HepG2 (cell line): ENCODE data around the gene IFIT1. TPM values are rescaled to one million over a fixed set of nuclear protein-coding genes. Genes with fewer than 3 reads are reported as not detected.

Source experiments
- ATAC-seq: fragments of 200-7000 bp; cut with Tn5 transposase; 3 replicates; pipeline ENCODE4 v1.9.1; 2020; ENCODE audit warnings: mild to moderate bottlenecking, moderate library complexity
- BruUV-seq: library from RNA; stranded (reverse); fragments of 400-500 nt; replicated peaks from 2 replicates; lab custom pipeline; 2021; lab: Mats Ljungman, UMichigan
- CTCF ChIA-PET: fragments of 300-600 bp; formaldehyde crosslinking; extraction: SDS; loops from one replicate; lab custom pipeline; 2021; ENCODE audit warnings: low total read pairs, inconsistent platforms, low intra/inter-chr PET ratio; lab: Yijun Ruan, JAX
- POLR2A ChIA-PET: fragments of 350-600 bp; sonication (Branson Sonifier 250); formaldehyde crosslinking; loops from one replicate; lab custom pipeline; 2020; ENCODE audit warnings: antibody characterized with exemption, inconsistent platforms; lab: Yijun Ruan, JAX
- DNase-seq: peaks from one replicate; pipeline ENCODE4 v3.0.0-alpha.2; 2015; ENCODE audit warnings: low spot score
- FAIRE-seq: peaks from 3 replicates; lab custom pipeline; 2011; peaks lifted over from hg19 to GRCh38; lab: Jason Lieb, UNC
- H2AFZ ChIP-seq: one replicate; pipeline ENCODE4 v1.6.1; 2011; ENCODE audit warnings: low read length, inconsistent platforms
- H3K27ac ChIP-seq: fragments of 300-600 bp; 3 replicates; pipeline ENCODE4 v1.8.0; 2011; ENCODE audit warnings: mixed run types, mild to moderate bottlenecking, mixed read lengths, low read length, inconsistent platforms; ENCODE audit not compliant: insufficient read depth; ENCODE audit errors: extremely low read length
- H3K27me3 ChIP-seq, 2 experiments: fragments of 200-600 bp in 1 of 2; 2 replicates in 1 of 2; 3 replicates in 1 of 2; pipeline versions ENCODE4 v1.6.0 to v1.8.0; 2011; ENCODE audit warnings: low read length in 2 of 2, mild to moderate bottlenecking in 2 of 2, moderate library complexity in 2 of 2, inconsistent platforms in 1 of 2; ENCODE audit not compliant: insufficient read depth in 2 of 2, control insufficient read depth in 1 of 2
- H3K36me3 ChIP-seq, 2 experiments: fragments of 200-600 bp in 1 of 2; replicated peaks in 1 of 2; 2 replicates in 1 of 2; 3 replicates in 1 of 2; pipeline versions ENCODE4 v1.5.1 to v1.8.0; 2011; ENCODE audit warnings: low read length in 2 of 2, inconsistent platforms in 1 of 2; ENCODE audit not compliant: insufficient read depth in 2 of 2, control insufficient read depth in 1 of 2
- H3K4me1 ChIP-seq: 2 replicates; pipeline ENCODE4 v1.5.1; 2012; ENCODE audit warnings: low read length, inconsistent platforms; ENCODE audit not compliant: insufficient read depth
- H3K4me2 ChIP-seq: 2 replicates; pipeline ENCODE4 v1.6.0; 2011; ENCODE audit warnings: low read depth, low read length, inconsistent platforms
- H3K4me3 ChIP-seq, 3 experiments: fragments of 200-600 bp in 1 of 3; sonication (generic), shearing (Covaris generic) in 1 of 3; replicated peaks in 1 of 3; 2 replicates each; pipeline ENCODE4 v1.5.1; 2011 to 2016; ENCODE audit warnings: low read length in 3 of 3, inconsistent platforms in 2 of 3, low read depth in 2 of 3, mild to moderate bottlenecking in 2 of 3, control low read depth in 1 of 3, mixed read lengths in 1 of 3; ENCODE audit not compliant: insufficient read depth in 1 of 3
- H3K79me2 ChIP-seq: one replicate; pipeline ENCODE4 v1.6.1; 2011; ENCODE audit warnings: low read length, inconsistent platforms; ENCODE audit not compliant: insufficient read depth
- H3K9ac ChIP-seq: 2 replicates; pipeline ENCODE4 v1.6.0; 2011; ENCODE audit warnings: mild to moderate bottlenecking, low read depth, low read length, inconsistent platforms; ENCODE audit not compliant: insufficient read depth
- H3K9me3 ChIP-seq: 2 replicates; pipeline ENCODE4 v1.5.1; 2012; ENCODE audit warnings: mild to moderate bottlenecking, low read length
- H4K20me1 ChIP-seq: 2 replicates; pipeline ENCODE4 v1.6.0; 2011; ENCODE audit warnings: inconsistent platforms, mild to moderate bottlenecking, low read length, moderate library complexity; ENCODE audit not compliant: insufficient read depth
- ESRRA ChIP-seq: sonication (generic); formaldehyde crosslinking; IDR thresholded peaks from 2 replicates; pipeline ENCODE4 v1.5.1; 2020; ENCODE audit warnings: mild to moderate bottlenecking, low read depth, missing genetic modification reagents
- GATA4 ChIP-seq: sonication (generic); IDR thresholded peaks from 2 replicates; pipeline ENCODE4 v1.6.1; 2016; ENCODE audit warnings: antibody characterized with exemption, low read depth, borderline replicate concordance
- GFI1 ChIP-seq: sonication (generic); formaldehyde crosslinking; IDR thresholded peaks from 2 replicates; pipeline ENCODE4 v1.5.0; 2020; ENCODE audit warnings: missing genetic modification reagents, mild to moderate bottlenecking, borderline replicate concordance
- KLF15 ChIP-seq: sonication (generic); formaldehyde crosslinking; IDR thresholded peaks from 2 replicates; pipeline ENCODE4 v1.8.1; 2023; ENCODE audit warnings: borderline replicate concordance, mild to moderate bottlenecking, inconsistent platforms, missing genetic modification reagents, mixed read lengths
- MAFF ChIP-seq: IDR thresholded peaks from 2 replicates; pipeline ENCODE4 v1.6.1; 2011; ENCODE audit warnings: low read depth, low read length, improper control_type of control experiment
- MAFK ChIP-seq, 2 experiments: IDR thresholded peaks in 1 of 2; conservative IDR thresholded peaks in 1 of 2; 2 replicates each; pipeline ENCODE4 v1.6.1; 2011; ENCODE audit warnings: improper control_type of control experiment in 2 of 2, low read length in 2 of 2
- MATR3 ChIP-seq: sonication (generic); formaldehyde crosslinking; IDR thresholded peaks from 2 replicates; pipeline ENCODE4 v1.4.0; 2020; ENCODE audit warnings: missing genetic modification reagents
- RFX5 ChIP-seq: IDR thresholded peaks from 2 replicates; pipeline ENCODE4 v1.6.1; 2011; ENCODE audit warnings: low read depth, low read length, improper control_type of control experiment
- ZNF17 ChIP-seq: sonication (generic); formaldehyde crosslinking; IDR thresholded peaks from 2 replicates; pipeline ENCODE4 v1.5.0; 2020; ENCODE audit warnings: mild to moderate bottlenecking, missing genetic modification reagents
- ZSCAN30 ChIP-seq: sonication (generic); formaldehyde crosslinking; IDR thresholded peaks from 2 replicates; pipeline ENCODE4 v1.5.0; 2020; ENCODE audit warnings: mild to moderate bottlenecking, missing genetic modification reagents
- WGBS: methylation state at CpG from one replicate; pipeline ENCODE4 v1.1.6; 2017; ENCODE audit warnings: low lambda C conversion rate; 5-methylcytosine and 5-hydroxymethylcytosine counted together
- in situ Hi-C: cut with HindIII; loops from 2 replicates; pipeline ENCODE4 v1.10.0; 2017; ENCODE audit warnings: low pct_unique_long_range_greater_than_20kb; ENCODE audit not compliant: extremely low pct_ligation_motif_present
- intact Hi-C: fragments of 100-400 bp; cut with micrococcal nuclease; formaldehyde crosslinking; loops from one replicate; pipeline ENCODE4 v1.10.0; 2022; ENCODE audit not compliant: unreplicated experiment
- polyA plus RNA-seq, 8 experiments: library from polyadenylated mRNA; depleted of rRNA in 3 of 8; stranded (reverse) in 7 of 8; unstranded in 1 of 8; fragments of >200 nt; fragmentation: Illumina TruSeq in 4 of 8; extraction: Trizol in 4 of 8; gene quantifications; 2 replicates each; pipeline versions ENCODE4 v1.2.1 to v1.2.3, GENCODE V29; 2011 to 2016; ENCODE audit warnings: low read depth in 4 of 8, missing spikeins in 1 of 8, mixed read lengths in 1 of 8; ENCODE audit not compliant: insufficient read depth in 1 of 8
- total RNA-seq, 5 experiments: library from RNA; depleted of rRNA; stranded (reverse); fragments of >200 nt; fragmentation: Illumina TruSeq; extraction: Trizol; gene quantifications; 2 replicates each; pipeline ENCODE4 v1.2.3, GENCODE V29; 2016; ENCODE audit warnings: low read depth in 1 of 5
- TF ChIP-seq, protein P1 (sequence below): sonication (generic); formaldehyde crosslinking; IDR thresholded peaks from 2 replicates; pipeline ENCODE4 v1.5.0; 2020; ENCODE audit warnings: missing genetic modification reagents
- TF ChIP-seq, protein P2 (sequence below): sonication (generic); formaldehyde crosslinking; IDR thresholded peaks from 2 replicates; pipeline ENCODE4 v1.9.0; 2021; ENCODE audit warnings: missing genetic modification reagents, borderline replicate concordance

The IFIT1 gene
- total and polyA plus RNA-seq, 2 of the 13 experiments (the other 11 are each of a cell fraction or from before 2014, with no cell fraction given) = 1.5 to 5.5 TPM

DNA sequence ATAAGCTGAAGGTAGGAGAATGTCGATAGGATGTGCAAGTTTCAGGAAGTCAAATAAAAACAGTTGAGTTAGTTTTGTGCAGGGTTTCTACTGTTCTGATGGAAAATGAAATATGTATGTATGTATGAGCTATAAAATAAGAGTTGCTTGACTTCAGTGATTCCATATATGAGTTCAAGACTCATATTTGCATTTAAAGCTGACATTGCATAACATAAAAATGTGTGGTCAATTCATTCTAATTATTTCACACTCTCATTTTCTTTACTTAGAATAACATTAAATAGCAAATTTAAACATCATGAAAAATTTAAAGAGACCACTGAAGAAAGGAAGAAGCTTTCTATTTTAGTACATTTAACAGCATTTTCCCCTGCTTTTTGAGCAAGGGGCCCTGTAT lies 59.8 kb downstream of the IFIT1 start:
- FAIRE-seq (no peak), DNase-seq (no peak), ATAC-seq (no peak)
- no peak overlapping the region for H3K4me3 ChIP-seq
- in situ Hi-C loops = no loop called here
- intact Hi-C loops = no loop called here
- no peaks in the 10 kb centered on the region for H3K27me3 ChIP-seq
- no peaks in the 10 kb centered on the region for H3K79me2 ChIP-seq
- H3K4me1 ChIP-seq = no peaks in the 10 kb centered on the region
- H3K9me3 ChIP-seq = no peaks in the 10 kb centered on the region
- no peak overlapping the region for H2AFZ ChIP-seq
- WGBS = 73% methylated on average over 1 of the region's 1 CpG
- H3K27ac ChIP-seq = no peak overlapping the region
- no peak overlapping the region for H3K4me2 ChIP-seq
- H4K20me1 ChIP-seq = no peaks in the 10 kb centered on the region
- ChIA-PET POLR2A (no interaction called here), CTCF (no interaction called here)
- H3K36me3 ChIP-seq = no peaks in the 10 kb centered on the region
- no TSS peak for BruUV-seq
- no peak overlapping the region for H3K9ac ChIP-seq
- TF ChIP-seq MAFK (conservative IDR thresholded peaks at IDR 0.05 in 1 of 2, IDR thresholded peaks at IDR 0.05 in 1 of 2; ENCODE audit: low read length in 2 of 2) (peak; percentile 71 to 81), MAFF (peak; percentile 66; the same call in 1 of the 2 replicates), MATR3 (CRISPR knock-in tag) (no peak)

DNA sequence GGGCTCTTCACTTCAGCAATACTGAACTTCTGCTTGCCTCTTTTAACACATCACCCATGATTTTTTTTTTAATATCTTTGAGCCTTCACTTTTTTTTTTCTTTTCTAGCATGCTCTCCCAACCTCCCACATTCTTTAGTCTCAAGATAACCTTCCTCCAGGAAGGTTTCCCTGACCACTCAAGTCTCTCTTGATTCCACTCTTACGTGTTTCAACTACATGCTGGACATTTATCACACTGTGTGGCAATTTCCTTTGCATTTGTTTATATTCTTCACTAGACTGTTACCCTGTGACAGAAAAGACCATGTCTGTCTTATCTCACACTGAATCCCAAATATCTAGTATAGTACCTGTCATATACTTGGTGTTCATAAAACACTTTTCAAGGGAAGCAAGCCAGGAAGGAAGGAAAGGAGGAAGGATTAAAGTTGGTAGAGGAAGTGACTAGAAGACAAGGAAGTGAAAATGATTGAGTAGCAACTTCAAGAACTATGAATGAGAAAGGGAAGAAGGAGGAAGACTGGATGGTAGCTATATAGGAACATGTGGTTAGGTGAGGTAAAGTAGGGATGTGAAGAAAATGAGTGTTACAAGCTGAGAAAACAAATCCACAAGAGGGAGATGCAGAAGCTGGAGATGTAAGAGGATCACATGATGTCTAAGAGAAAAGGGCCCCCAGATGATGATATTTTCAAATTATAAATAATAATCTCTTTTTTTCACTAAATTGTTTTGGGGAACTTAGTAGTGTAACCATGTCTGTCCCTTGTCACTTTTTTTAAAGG lies 62.3 kb downstream of the IFIT1 start:
- H2AFZ ChIP-seq = no peak overlapping the region
- no TSS peak for BruUV-seq
- no peaks in the 10 kb centered on the region for H3K79me2 ChIP-seq
- ATAC-seq = no peak
- H3K4me3 ChIP-seq = no peak overlapping the region
- no peak for TF ChIP-seq ZNF17 (CRISPR knock-in tag)
- no peak for TF ChIP-seq RFX5
- no peak for TF ChIP-seq ESRRA (CRISPR knock-in tag)
- no peak for TF ChIP-seq GATA4
- TF ChIP-seq ZSCAN30 (CRISPR knock-in tag) = no peak
- TF ChIP-seq, protein P1, sequence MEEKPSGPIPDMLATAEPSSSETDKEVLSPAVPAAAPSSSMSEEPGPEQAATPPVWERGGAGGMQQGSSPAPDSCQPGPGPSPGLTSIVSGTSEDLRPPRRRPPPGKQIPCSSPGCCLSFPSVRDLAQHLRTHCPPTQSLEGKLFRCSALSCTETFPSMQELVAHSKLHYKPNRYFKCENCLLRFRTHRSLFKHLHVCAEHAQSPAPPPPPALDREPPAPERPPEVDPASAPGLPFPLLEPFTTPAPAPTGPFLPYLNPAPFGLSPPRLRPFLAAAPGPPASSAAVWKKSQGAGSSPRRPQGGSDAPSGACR (CRISPR knock-in tag) = no peak
- TF ChIP-seq, protein P2, sequence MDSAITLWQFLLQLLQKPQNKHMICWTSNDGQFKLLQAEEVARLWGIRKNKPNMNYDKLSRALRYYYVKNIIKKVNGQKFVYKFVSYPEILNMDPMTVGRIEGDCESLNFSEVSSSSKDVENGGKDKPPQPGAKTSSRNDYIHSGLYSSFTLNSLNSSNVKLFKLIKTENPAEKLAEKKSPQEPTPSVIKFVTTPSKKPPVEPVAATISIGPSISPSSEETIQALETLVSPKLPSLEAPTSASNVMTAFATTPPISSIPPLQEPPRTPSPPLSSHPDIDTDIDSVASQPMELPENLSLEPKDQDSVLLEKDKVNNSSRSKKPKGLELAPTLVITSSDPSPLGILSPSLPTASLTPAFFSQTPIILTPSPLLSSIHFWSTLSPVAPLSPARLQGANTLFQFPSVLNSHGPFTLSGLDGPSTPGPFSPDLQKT (CRISPR knock-in tag) = no peak
- TF ChIP-seq GFI1 (CRISPR knock-in tag) = no peak
- TF ChIP-seq KLF15 = no peak
- no peak overlapping the region for H3K4me2 ChIP-seq
- POLR2A ChIA-PET = no interaction called here
- in situ Hi-C loops = no loop called here
- no peak for DNase-seq
- no peak overlapping the region for H3K9ac ChIP-seq
- H3K9me3 ChIP-seq = no peaks in the 10 kb centered on the region
- intact Hi-C loops = no loop called here
- WGBS = 16% methylated on average over 1 of the region's 1 CpG
- H3K36me3 ChIP-seq = no peaks in the 10 kb centered on the region
- no peaks in the 10 kb centered on the region for H4K20me1 ChIP-seq
- no peak overlapping the region for H3K27ac ChIP-seq
- CTCF ChIA-PET = no interaction called here
- H3K27me3 ChIP-seq = no peaks in the 10 kb centered on the region
- H3K4me1 ChIP-seq = no peaks in the 10 kb centered on the region
- FAIRE-seq = no peak
